IPS-18c (cell line): Measurements from ENCODE around the gene NDUFB3.

Source experiments
- H3K4me3 ChIP-seq: 2 replicates; pipeline ENCODE4 v1.7.0; 2013; ENCODE audit warnings: low read depth, mild to moderate bottlenecking, low read length, moderate library complexity; ENCODE audit not compliant: insufficient read depth
- H3K9me3 ChIP-seq: one replicate; pipeline ENCODE4 v1.6.1; 2013; ENCODE audit warnings: mild to moderate bottlenecking, low read length, moderate library complexity; ENCODE audit not compliant: control insufficient read depth, insufficient read depth

Gene NDUFB3

GRCh38 chr2:201118121-201118960 is 46.5 kb downstream of the NDUFB3 start:
- no peaks in the 10 kb centered on the region for H3K9me3 ChIP-seq
- peak overlapping the region; percentile 50 for H3K4me3 ChIP-seq

GRCh38 chr2:201118961-201119854 is 47.4 kb downstream of the NDUFB3 start:
- Histone ChIP-seq H3K4me3 (peak overlapping the region; percentile 50), H3K9me3 (no peaks in the 10 kb centered on the region)

DNA sequence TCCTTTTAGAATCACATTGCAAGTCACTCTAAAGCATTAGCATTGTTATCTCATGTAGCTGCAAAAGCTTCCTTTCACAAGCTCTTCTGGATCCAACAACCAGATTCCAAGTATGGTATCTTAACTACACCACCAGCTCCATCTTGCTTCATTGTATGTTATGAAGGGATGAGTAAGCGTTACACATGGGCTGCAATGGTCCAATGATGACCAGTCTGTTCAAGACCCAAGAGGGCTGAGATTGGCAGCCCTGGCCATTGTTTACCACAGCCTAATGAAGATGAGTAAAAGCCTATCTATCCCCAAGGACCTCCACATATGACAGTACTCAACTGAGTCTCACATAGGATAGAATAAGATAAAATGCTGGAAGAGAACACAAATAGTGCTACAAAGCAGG is 50.5 kb downstream of the NDUFB3 start:
- no peak overlapping the region for H3K4me3 ChIP-seq
- no peaks in the 10 kb centered on the region for H3K9me3 ChIP-seq

GRCh38 chr2:201126308-201127151 is 54.7 kb downstream of the NDUFB3 start:
- Histone ChIP-seq H3K4me3 (no peak overlapping the region), H3K9me3 (no peaks in the 10 kb centered on the region)

GRCh38 chr2:201127152-201127511 is 55.3 kb downstream of the NDUFB3 start:
- H3K9me3 ChIP-seq, result no peaks in the 10 kb centered on the region
- no peak overlapping the region for H3K4me3 ChIP-seq

- H3K4me3 ChIP-seq, result no peak overlapping the region
- H3K9me3 ChIP-seq, result no peaks in the 10 kb centered on the region
Observed at GRCh38 chr2:201127570-201127969, 55.8 kb downstream of the NDUFB3 start.

- no peak overlapping the region for H3K4me3 ChIP-seq
- no peaks in the 10 kb centered on the region for H3K9me3 ChIP-seq
Observed at GRCh38 chr2:201128033-201128432, 56.2 kb downstream of the NDUFB3 start.

DNA sequence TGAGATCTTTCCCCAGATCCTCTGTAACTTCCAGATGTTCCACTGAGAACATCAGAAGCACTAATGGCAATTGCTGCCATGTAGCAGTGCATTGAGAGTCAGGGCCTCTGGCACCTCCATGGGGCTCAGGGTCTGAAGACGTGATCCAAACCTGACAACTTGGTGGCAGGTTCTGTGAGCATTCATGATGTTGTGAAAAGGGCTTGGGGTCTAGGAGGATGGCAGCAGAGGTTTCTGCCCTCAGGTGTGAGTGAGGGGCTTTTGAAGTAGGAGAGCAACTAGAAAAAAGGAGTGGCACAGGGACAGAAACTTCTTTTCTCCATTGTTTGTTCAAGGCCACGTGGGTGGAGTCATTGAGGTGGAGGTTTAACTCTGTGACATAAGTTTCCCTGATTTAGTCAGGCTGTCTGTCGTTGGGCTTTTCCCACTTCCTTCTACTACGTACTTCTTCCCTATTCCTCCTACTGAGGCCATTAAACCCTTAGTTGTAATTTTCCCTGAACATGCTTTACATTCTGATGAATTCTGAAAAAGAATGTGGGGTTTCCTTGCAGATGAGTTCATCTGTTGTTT is 57.2 kb downstream of the NDUFB3 start:
- no peaks in the 10 kb centered on the region for H3K9me3 ChIP-seq
- H3K4me3 ChIP-seq, result no peak overlapping the region

DNA sequence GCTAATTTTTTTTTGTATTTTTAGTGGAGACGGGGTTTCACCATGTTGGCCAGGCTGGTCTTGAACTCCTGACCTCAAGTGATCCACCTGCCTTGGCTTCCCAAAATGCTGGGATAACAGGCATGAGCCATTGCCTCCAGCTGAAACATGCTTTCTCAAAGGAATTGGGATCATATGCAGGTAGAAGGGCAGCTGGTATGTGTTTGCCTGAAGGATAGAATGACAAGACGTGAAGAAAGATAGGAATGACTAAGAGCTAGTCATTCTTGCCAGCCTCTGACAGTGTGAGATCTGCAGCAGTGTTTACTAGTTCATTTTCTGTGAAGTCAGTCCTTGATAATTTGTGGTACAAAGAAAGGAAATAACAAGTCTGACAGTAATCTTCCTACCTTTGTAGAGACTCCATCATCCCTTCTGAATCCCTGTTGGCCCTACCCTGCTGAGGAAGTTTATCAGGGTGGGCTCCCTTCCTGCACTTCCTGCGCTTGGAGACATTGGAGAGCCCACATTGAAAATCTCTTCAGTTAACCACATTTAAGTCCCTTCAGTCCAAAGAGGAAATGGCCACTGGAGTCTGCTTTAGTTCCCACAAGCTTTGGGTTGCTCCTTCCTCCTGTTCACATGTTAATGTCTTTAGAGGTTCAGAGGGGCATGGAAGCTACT is 58.9 kb downstream of the NDUFB3 start:
- H3K4me3 ChIP-seq, result no peak overlapping the region

GRCh38 chr2:201132518-201132917 is 60.7 kb downstream of the NDUFB3 start:
- no peak overlapping the region for H3K4me3 ChIP-seq
- no peaks in the 10 kb centered on the region for H3K9me3 ChIP-seq

More for the DNA sequence above, 58.9 kb downstream of the NDUFB3 start:
- H3K9me3 ChIP-seq, result no peaks in the 10 kb centered on the region
